ENCODE results near the gene WBP2. TPM values are rescaled to one million over a fixed set of nuclear protein-coding genes. Genes with fewer than 3 reads are reported as not detected.

Gene WBP2
- total RNA-seq, 1 donor from 2014 or later, result 17.9 TPM

GRCh38 chr17:75842411-75842810 is 12.7 kb downstream of the WBP2 start:
- DNase-seq (ENCODE audit: low read depth) (no peak), FAIRE-seq (no peak)
- H3K4me3 ChIP-seq (ENCODE audit: low read depth, low read length), result no peak overlapping the region

GRCh38 chr17:75840799-75841164 is 14.4 kb downstream of the WBP2 start:
- H3K36me3 ChIP-seq (ENCODE audit: control insufficient read depth, insufficient read depth, low read length), result peaks cover 9% of the 10 kb centered on the region
- no peaks in the 10 kb centered on the region for H3K27me3 ChIP-seq (ENCODE audit: control insufficient read depth, insufficient read depth, low read length)
- FAIRE-seq (no peak), DNase-seq (ENCODE audit: low read depth) (no peak)
- TF ChIP-seq CTCF (IDR thresholded peaks at IDR 0.05; ENCODE audit: insufficient read depth, low read length, severe bottlenecking), result no peak
- no peak overlapping the region for H3K4me3 ChIP-seq (ENCODE audit: low read depth, low read length)

More at GRCh38 chr17:75842411-75842810, 12.7 kb downstream of the WBP2 start:
- peaks cover 17% of the 10 kb centered on the region for H3K36me3 ChIP-seq (ENCODE audit: control insufficient read depth, insufficient read depth, low read length)
- H3K27me3 ChIP-seq (ENCODE audit: control insufficient read depth, insufficient read depth, low read length), result no peaks in the 10 kb centered on the region
- TF ChIP-seq CTCF (IDR thresholded peaks at IDR 0.05; ENCODE audit: insufficient read depth, low read length, severe bottlenecking), result no peak

- H3K36me3 ChIP-seq (ENCODE audit: control insufficient read depth, insufficient read depth, low read length), result peaks cover 9% of the 10 kb centered on the region
- DNase-seq (ENCODE audit: low read depth), result no peak
- no peak overlapping the region for H3K4me3 ChIP-seq (ENCODE audit: low read depth, low read length)
- TF ChIP-seq CTCF (IDR thresholded peaks at IDR 0.05; ENCODE audit: insufficient read depth, low read length, severe bottlenecking), result no peak
- no peak for FAIRE-seq
- no peaks in the 10 kb centered on the region for H3K27me3 ChIP-seq (ENCODE audit: control insufficient read depth, insufficient read depth, low read length)
These were observed 15.0 kb downstream of the WBP2 start for GRCh38 chr17:75839942-75840798.

GRCh38 chr17:75838410-75838809 is 16.7 kb downstream of the WBP2 start:
- H3K27me3 ChIP-seq (ENCODE audit: control insufficient read depth, insufficient read depth, low read length), result no peaks in the 10 kb centered on the region
- FAIRE-seq (no peak), DNase-seq (ENCODE audit: low read depth) (no peak)
- TF ChIP-seq CTCF (IDR thresholded peaks at IDR 0.05; ENCODE audit: insufficient read depth, low read length, severe bottlenecking), result no peak
- no peak overlapping the region for H3K4me3 ChIP-seq (ENCODE audit: low read depth, low read length)
- peaks cover 9% of the 10 kb centered on the region for H3K36me3 ChIP-seq (ENCODE audit: control insufficient read depth, insufficient read depth, low read length)

GRCh38 chr17:75837899-75838298 is 17.2 kb downstream of the WBP2 start:
- Histone ChIP-seq H3K4me3 (ENCODE audit: low read depth, low read length) (no peak overlapping the region), H3K27me3 (ENCODE audit: control insufficient read depth, insufficient read depth, low read length) (no peaks in the 10 kb centered on the region), H3K36me3 (ENCODE audit: control insufficient read depth, insufficient read depth, low read length) (peaks cover 9% of the 10 kb centered on the region)
- TF ChIP-seq CTCF (IDR thresholded peaks at IDR 0.05; ENCODE audit: insufficient read depth, low read length, severe bottlenecking), result no peak
- no peak for DNase-seq (ENCODE audit: low read depth)
- no peak for FAIRE-seq

All from bronchial epithelial cell (primary cell).